ENCODE results near the gene ADAP1.

The ADAP1 gene

DNA sequence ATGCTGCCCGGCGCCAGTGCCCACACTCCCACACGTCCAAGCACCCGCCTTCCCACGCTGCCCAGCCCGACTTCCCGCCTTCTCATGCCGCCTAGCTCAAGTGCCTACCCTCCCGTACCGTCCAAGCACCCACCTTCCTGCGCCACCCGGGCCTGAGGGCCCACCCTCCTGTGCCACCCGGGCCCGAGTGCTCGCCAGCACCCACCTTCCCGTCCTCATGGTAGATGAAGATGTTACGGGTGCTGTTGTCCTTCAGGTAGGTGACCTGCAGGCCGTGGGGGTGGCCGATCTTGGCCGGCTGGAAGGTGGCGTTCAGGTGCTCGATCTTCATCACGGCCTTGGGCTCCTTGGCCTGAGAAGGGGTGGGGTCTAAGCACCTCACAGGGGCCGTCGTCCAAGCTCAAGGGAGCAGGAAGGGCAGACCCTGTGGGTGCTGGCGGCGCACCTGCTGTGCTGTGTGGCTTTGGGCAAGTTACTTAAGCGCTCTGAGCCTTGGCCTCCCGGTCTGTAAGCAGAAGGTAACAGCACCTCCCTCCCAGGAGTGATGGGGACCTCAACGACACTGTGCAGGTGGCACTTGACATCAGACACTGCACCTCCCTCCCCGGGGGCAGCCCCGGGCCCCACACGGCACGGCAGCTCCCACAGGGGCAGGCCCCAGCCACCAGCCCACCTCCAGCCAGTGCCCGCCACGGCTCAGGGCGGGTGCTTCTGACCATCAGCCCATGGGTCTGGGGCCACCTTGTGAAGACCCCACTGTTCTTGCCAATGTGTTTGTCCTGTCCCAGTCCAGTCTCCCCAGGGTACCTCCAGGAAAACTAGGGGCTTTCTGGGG lies 50.3 kb downstream of the ADAP1 start:
- no peak for DNase-seq

- DNase-seq, result no peak
Observed at GRCh38 chr7:902996-903395, 51.5 kb downstream of the ADAP1 start.

GRCh38 chr7:901388-902154 lies 52.9 kb downstream of the ADAP1 start:
- DNase-seq, result peak; percentile 28 to 31

DNA sequence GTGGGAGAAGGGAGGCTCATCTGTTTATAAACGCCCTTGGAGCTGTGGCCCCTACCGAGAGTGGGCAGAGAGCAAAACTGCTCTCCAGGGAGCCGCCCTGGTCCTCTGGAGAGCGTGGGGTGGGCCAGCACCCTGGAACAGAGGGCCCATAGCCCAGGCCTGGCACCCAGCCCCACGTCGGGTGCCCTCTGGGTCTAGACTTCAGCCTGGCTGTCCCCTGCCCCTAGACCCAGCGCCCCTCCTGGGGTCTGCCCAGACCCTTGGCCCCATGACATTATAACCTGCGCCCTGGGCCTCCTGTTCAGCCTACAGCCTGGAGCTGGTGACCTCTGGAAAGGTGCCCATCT lies 53.5 kb downstream of the ADAP1 start:
- DNase-seq, result no peak

DNA sequence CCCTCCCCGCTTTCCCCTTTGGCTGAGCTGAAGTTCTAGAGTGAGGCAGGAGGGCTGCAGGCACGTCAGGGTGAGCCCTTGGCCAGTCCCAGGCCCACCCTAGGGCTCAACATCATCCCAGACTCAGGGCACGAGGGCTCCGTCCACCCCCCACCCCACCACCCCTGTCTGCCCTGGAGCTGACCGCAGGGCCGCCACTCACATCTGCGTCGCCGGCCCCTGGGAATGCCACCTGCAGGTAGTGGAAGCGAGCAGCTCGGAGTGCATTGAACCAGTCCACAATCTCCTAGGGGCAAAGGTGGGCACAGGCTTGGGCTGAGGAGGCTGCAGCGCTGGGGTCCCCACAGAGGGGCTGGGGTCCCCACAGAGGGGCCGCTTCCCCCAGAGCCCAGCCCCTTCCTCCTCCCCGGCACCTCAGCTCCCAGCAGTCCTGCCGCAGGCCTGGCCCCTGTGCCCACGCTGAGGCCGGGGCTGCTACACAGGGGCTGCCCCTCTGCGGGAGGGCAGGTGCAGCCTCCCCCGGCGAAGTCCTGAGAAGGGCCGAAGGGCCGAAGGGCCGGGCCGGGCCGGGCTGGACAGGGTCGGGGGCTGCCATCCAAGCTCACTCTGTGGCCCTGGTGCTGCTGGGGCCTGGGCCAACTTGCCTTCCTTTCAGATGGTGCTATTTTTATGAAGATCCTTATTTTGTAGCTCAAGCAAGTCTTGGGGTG lies 54.0 kb downstream of the ADAP1 start:
- no peak for DNase-seq

DNA sequence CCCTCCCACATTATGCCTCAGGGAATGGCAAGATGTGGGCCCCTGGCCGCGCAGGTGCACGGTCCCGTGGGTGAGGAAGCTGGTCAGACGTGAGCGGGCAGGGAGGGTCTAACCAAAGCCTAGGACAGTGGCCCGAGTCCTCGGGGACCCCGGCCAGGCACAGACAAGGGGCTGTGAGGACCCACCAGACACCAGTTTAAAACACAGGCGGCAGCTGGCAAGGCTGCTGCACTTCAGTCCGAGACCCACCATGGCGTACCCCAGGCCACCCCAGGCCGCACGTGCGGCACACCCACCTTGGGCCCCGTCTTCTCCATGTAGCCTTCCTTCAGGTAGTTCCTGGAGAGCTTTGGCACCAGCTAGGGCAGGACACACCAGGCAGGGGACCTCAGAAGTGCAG lies 54.7 kb downstream of the ADAP1 start:
- DNase-seq, result no peak

GRCh38 chr7:898855-899681 lies 55.4 kb downstream of the ADAP1 start:
- no peak for DNase-seq

- DNase-seq, result no peak
Observed at GRCh38 chr7:898460-898854, 56.0 kb downstream of the ADAP1 start.

- no peak for DNase-seq
Observed at GRCh38 chr7:897771-898376, 56.6 kb downstream of the ADAP1 start.

DNA sequence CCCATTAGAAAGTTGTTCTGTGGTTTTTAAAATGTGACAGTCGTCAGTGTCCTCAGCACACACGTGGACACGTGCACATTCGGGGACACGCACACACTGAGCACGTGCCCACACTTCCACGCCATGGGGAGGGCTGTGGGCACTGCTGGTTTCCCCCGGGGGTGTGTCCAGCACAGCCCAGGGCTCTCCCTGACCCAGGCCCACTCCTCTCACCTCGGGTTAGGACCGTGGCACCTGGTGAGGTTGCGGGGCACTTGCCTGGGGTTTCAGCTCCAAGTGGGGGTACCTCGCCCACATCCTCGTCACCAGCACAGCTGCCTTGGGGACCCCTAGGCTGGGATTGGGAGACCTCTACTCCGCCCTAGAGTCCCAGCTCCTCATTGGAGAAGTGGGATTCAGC lies 57.4 kb downstream of the ADAP1 start:
- DNase-seq, result no peak

DNA sequence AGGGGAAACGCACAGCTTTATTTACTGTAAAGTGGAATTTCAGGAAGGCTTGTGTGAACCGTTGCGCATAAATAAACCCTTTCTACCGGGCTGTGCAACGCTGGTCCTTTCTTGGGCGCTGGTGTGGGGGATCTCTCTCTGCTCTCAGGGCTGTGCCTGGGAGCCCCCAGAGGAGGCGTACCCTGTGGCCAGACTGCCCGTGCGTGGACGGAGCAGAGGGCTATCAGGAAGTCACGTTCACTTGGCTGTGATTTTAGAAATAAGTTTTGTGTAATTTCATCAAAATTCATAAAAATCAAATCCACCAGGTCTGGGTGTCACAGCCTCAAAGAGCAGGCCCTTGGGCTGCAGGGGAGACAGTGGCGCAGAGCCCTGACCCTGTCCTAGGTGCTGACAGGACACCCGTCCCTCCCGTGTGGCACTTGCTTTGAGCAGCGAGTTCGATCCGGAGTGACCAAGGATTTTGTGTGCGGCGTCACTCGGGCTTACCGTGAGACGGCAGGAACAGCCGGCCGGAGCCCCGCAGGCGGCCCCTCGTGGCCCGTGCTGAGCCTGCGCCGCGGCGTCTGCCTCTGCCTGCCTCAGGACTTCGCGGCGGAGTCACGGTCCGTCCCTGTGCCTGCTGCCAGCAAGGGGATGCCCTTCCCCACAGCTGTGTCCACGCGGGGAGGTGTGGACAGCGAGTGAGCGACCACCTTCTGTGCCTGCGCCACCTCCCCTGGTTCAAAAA lies 58.0 kb downstream of the ADAP1 start:
- DNase-seq, result no peak

DNA sequence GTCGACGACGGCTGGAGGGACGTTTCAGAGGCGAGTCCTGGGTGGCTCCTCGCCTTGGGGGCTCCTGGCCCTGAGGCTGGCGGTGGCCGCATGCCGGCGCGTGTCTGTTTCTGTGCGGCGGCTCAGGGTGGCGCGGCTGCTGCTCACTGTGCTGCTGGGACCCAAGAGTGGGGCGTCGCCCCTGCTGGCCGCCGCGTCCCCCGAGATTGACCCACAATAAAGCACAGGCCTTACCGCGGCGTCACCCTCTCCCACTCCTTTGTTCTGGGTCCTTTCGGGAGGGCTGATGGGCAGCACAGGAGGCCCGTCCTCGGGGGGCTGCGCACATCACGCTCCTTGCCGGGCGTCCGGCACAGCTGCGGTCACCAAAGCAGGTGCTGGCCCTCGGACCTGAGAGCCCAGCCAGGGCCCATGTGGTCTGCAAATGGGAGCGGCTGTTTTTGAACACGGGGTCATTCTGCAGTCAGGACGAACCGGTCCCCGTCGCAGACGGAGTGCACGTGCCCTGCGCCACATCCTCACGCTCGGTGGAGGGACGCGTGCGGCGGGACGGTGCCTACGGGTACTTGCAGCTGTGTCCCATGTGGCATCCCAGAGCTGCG lies 58.9 kb downstream of the ADAP1 start:
- DNase-seq, result no peak

DNA sequence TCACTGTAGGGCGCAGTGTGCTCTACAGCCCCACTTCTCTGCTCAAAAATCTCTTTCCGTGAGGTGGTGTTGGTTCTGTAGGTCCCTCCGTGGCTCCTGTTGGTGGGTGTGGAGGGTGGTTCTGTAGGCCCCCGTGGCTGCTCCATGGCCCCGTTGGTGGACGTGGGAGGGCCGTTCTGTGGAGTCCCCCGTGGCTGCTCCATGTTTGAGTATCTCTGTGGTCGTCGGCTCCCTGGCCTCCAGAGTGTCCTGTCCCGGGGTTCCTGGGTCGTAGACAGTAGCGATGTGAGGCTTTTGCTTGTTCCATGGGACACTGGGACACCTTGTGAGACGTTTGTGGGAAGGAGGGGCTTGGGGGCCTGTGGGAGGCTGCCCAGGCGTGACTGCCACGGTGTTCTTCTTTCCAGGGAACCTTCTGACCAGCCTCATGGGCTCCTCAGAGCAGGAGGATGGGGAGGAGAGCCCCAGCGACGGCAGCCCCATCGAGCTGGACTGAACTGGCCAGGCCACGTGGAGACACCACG lies 59.5 kb downstream of the ADAP1 start:
- DNase-seq, result no peak

DNA sequence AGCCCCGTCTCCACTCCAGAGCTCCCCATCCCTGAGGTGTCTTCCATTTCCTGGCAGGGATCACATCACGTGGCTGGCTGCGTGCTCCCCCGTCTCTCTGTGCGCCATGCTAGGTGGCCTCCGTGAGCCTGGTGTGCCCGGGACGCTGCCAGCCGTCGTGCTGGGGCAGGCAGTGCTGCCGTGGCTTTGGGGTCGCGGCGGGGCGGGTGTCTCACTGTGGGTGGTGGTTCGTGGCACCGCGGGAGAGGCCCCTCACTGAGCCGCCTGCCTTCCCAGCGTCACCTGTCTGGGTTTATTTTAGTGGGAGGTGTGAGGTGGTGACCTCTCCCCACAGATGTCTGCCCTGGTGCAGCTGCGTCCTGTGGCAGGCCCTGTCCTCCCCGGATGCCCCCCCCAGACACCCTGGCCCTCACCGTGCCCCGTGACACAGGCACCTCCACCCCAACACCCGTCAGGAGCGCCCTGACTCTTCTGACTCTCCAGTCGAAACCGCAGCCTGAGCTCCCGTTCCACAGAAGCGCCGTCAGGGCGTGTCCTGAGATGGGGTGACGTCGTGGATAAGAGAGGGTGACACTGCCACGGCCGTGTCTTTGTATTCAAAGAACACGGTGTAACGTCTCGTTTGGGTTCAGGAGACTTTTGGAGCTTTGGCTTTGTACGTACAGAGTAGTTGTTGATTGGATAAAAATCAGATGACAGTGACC lies 60.2 kb downstream of the ADAP1 start:
- no peak for DNase-seq

- DNase-seq, result no peak
Observed at GRCh38 chr7:893686-894085, 60.8 kb downstream of the ADAP1 start.

DNA sequence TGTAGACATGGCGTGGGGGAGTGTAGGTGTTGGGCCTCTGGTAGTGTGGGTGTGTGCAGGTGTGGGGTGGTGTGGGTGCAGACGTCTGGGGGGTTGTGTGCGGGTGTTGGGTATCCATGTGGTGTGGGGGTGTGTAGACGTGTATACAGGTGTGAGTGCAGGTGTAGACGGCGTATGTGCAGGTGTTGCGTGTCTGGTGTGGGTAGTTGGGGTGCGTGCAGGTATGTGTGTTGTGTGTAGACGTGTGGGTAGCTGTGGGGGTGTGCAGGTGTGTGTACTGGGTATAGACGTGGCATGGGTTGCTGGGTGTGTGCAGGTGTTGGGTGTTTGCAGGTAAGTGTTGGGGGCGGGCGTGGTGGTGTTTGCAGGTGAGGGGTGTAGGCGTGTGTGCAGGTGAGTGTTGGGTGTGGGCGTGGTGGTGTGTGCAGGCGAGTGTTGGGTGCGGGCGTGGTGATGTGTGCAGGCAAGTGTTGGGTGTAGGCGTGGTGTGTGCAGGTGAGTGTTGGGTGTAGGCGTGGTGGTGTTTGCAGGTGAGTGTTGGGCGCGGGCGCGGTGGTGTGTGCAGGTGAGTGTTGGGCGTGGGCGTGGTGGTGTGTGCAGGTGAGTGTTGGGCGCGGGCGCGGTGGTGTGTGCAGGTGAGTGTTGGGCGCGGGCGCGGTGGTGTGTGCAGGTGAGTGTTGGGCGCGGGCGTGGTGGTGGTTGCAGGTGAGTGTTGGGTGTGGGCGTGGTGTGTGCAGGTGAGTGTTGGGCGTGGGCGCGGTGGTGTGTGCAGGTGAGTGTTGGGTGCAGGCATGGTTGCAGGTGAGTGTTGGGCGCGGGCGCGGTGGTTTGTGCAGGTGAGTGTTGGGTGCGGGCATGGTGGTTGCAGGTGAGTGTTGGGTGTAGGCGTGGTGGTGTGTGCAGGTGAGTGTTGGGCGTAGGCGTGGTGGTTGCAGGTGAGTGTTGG lies 61.6 kb downstream of the ADAP1 start:
- no peak for DNase-seq

DNA sequence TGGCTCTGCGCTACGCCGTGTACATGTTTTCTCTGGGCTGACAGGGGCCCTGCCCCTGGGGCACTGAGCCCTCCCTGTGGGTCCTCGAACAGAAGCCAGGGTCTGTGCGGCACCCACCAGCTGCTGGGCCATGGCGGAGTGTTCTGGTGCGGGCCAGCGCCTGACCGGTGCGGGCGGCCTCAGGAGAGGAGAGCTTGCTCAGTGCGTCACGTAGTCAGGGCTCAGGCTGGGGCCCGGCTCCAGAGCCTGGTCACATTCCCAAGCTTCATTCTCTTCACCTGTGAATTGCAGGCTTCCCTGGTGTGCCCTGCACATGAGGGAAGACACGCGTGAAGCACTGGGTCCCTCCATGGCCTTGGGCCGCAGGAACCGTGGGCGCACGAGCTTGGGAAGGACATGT lies 62.7 kb downstream of the ADAP1 start:
- no peak for DNase-seq

DNA sequence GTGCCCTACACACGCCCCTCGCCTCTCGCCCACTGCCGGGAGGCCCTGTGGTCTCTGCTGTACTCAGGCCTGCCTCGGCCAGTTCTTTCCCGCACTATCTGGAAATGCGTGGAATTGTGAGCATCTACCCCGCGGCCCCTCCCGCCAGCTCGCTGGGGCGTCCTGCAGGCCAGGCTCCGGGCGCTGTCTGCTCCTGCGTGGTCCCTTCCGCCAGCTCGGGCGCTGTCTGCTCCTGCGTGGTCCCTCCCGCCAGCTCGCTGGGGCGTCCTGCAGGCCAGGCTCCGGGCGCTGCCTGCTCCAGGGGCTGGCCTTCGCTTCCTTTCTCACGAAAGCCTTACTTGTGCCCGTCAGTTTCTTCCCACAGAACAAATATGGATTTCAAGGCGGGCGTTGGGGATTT lies 63.2 kb downstream of the ADAP1 start:
- DNase-seq, result no peak

- DNase-seq, result no peak
Observed at GRCh38 chr7:890868-891267, 63.6 kb downstream of the ADAP1 start.
